H1 (cell line): ENCODE measurements around the gene UBAP2L. TPM values are rescaled to one million over a fixed set of nuclear protein-coding genes. Genes with fewer than 3 reads are reported as not detected.
A peak's percentile ranks its signal among the peaks of the same experiment; 100 is the strongest.

ENCODE experiments used
- ASH2L ChIP-seq: fragments of 200-600, 300-600 bp; sonication (generic); IDR thresholded peaks from one replicate; pipeline ENCODE4 v1.7.1; 2017; ENCODE audit warnings: low read length
- BACH1 ChIP-seq: IDR thresholded peaks from 2 replicates; pipeline ENCODE4 v1.6.1; 2012; ENCODE audit warnings: low read length, improper control_type of control experiment
- CBX5 ChIP-seq: fragments of 300-800, 300-1000 bp; sonication (generic); IDR thresholded peaks from 2 replicates; pipeline ENCODE4 v1.7.1; 2016; ENCODE audit warnings: antibody characterized with exemption, low read length, low read depth
- CHD7 ChIP-seq: fragments of 300-600 bp; sonication (generic); IDR thresholded peaks from 2 replicates; pipeline ENCODE4 v1.7.1; 2012; ENCODE audit warnings: low read length, moderate library complexity, mild to moderate bottlenecking, inconsistent platforms; ENCODE audit not compliant: insufficient replicate concordance
- EP300 ChIP-seq, 2 experiments: IDR thresholded peaks; 1 replicate in 1 of 2; 2 replicates in 1 of 2; pipeline ENCODE4 v1.6.1; 2011 to 2012; ENCODE audit warnings: low read depth in 2 of 2, low read length in 2 of 2, mild to moderate bottlenecking in 2 of 2, borderline replicate concordance in 1 of 2, inconsistent platforms in 1 of 2, moderate library complexity in 1 of 2
- KDM5A ChIP-seq: fragments of 200-600 bp; IDR thresholded peaks from 2 replicates; pipeline ENCODE4 v1.7.1; 2012; ENCODE audit warnings: mild to moderate bottlenecking, low read length, inconsistent platforms, mixed read lengths
- NRF1 ChIP-seq: IDR thresholded peaks from 2 replicates; pipeline ENCODE4 v1.6.1; 2011; ENCODE audit warnings: mild to moderate bottlenecking, low read depth, low read length, improper control_type of control experiment
- RAD21 ChIP-seq, 2 experiments: IDR thresholded peaks in 1 of 2; conservative IDR thresholded peaks in 1 of 2; 2 replicates each; pipeline ENCODE4 v1.6.1; 2011; ENCODE audit warnings: low read depth in 2 of 2, low read length in 2 of 2, improper control_type of control experiment in 1 of 2, inconsistent platforms in 1 of 2, mild to moderate bottlenecking in 1 of 2, moderate library complexity in 1 of 2
- TAF7 ChIP-seq: optimal IDR thresholded peaks from 2 replicates; pipeline ENCODE3; 2011; ENCODE audit warnings: low read depth, mild to moderate bottlenecking, inconsistent platforms, low read length, moderate library complexity, borderline replicate concordance
- polyA plus RNA-seq, 7 experiments: library from polyadenylated mRNA; depleted of rRNA in 3 of 7; stranded (reverse) in 5 of 7; unstranded in 2 of 7; fragments of >200 nt in 5 of 7; fragments of 200-250 nt in 2 of 7; gene quantifications; 1 replicate in 5 of 7; 2 replicates in 1 of 7; 4 replicates in 1 of 7; pipeline versions ENCODE4 v1.2.1 to v1.2.3, GENCODE V29; 2011 to 2013; ENCODE audit warnings: missing spikeins in 2 of 7, mixed read lengths in 2 of 7
- total RNA-seq: library from RNA; stranded (reverse); fragmentation: NEBNext Ultra II Directional; extraction: Animal tissue kit (Norgen Biotek cat#: 25700); gene quantifications from 2 replicates; pipeline ENCODE4 v1.2.1, GENCODE V29; 2021

Gene UBAP2L
- total and polyA plus RNA-seq, 2 of the 8 experiments (the other 6 are each of a cell fraction or from before 2014, with no cell fraction given), result 254 to 349 TPM

- TF ChIP-seq KDM5A, result no peak; the same call in 1 of the 2 replicates
- TF ChIP-seq CBX5, result no peak
- TF ChIP-seq ASH2L, result peak; percentile 90
- TF ChIP-seq RAD21 (IDR thresholded peaks at IDR 0.05 in 1 of 2, conservative IDR thresholded peaks at IDR 0.05 in 1 of 2; ENCODE audit: low read depth in 2 of 2, low read length in 2 of 2), result peak in 1 of 2 experiments; percentile 10; a peak in 1 of 4 replicates
- TF ChIP-seq NRF1, result no peak
- TF ChIP-seq BACH1, result peak; percentile 83
- TF ChIP-seq CHD7, result no peak
- TF ChIP-seq TAF7, result peak; percentile 67
- peak; percentile 47 to 71 for TF ChIP-seq EP300 (IDR thresholded peaks at IDR 0.05; ENCODE audit: borderline replicate concordance in 1 of 2, low read depth in 2 of 2, low read length in 2 of 2)
Measured at GRCh38 chr1:154183046-154183915, 37.5 kb upstream of the UBAP2L start (continued).
